ENCODE data around the gene SPOCK1. TPM values are rescaled to one million over a fixed set of nuclear protein-coding genes. Genes with fewer than 3 reads are reported as not detected.

SPOCK1 gene
- total RNA-seq, 1 donor from 2014 or later, result 8.4 TPM

- Histone ChIP-seq H3K27ac (no peak overlapping the region), H3K4me3 (no peak overlapping the region), H3K27me3 (ENCODE audit: low read depth) (peaks cover 3% of the 10 kb centered on the region), H3K36me3 (no peaks in the 10 kb centered on the region), H3K9me3 (no peaks in the 10 kb centered on the region), H3K4me1 (no peaks in the 10 kb centered on the region)
- DNase-seq (no peak), ATAC-seq (no peak)
- TF ChIP-seq, protein P1, sequence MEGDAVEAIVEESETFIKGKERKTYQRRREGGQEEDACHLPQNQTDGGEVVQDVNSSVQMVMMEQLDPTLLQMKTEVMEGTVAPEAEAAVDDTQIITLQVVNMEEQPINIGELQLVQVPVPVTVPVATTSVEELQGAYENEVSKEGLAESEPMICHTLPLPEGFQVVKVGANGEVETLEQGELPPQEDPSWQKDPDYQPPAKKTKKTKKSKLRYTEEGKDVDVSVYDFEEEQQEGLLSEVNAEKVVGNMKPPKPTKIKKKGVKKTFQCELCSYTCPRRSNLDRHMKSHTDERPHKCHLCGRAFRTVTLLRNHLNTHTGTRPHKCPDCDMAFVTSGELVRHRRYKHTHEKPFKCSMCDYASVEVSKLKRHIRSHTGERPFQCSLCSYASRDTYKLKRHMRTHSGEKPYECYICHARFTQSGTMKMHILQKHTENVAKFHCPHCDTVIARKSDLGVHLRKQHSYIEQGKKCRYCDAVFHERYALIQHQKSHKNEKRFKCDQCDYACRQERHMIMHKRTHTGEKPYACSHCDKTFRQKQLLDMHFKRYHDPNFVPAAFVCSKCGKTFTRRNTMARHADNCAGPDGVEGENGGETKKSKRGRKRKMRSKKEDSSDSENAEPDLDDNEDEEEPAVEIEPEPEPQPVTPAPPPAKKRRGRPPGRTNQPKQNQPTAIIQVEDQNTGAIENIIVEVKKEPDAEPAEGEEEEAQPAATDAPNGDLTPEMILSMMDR (IDR thresholded peaks at IDR 0.05), result no peak
- intact Hi-C loops (cut with DNase I), result no loop called here
Observed at GRCh38 chr5:137186759-137187461, 312.2 kb downstream of the SPOCK1 start.

DNA sequence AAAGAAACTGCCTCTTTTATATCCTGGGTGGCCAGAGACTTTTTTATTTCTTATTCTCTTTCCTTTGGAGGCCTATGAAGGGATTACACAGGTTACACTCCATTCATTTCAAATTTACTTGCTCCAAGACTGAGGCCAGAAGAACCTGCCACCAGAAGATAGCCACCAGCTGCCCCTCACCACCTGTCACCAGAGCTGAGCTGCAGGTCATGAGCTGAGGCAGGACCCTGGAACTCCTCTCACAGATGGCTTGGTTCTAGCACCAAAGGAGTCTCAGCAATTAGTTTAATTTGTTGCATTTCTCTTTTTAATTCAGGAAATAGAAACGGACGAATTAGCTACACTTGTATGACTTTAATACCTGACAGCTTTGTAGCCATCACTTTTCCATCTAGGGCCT is 313.9 kb downstream of the SPOCK1 start:
- H3K27me3 ChIP-seq (ENCODE audit: low read depth), result peaks cover 11% of the 10 kb centered on the region
- intact Hi-C loops (cut with DNase I), result no loop called here
- DNase-seq (no peak), ATAC-seq (no peak)
- no peaks in the 10 kb centered on the region for H3K9me3 ChIP-seq
- TF ChIP-seq, protein P1 (IDR thresholded peaks at IDR 0.05), result no peak
- H3K27ac ChIP-seq, result no peak overlapping the region
- no peak overlapping the region for H3K4me3 ChIP-seq
- no peaks in the 10 kb centered on the region for H3K4me1 ChIP-seq
- H3K36me3 ChIP-seq, result no peaks in the 10 kb centered on the region

DNA sequence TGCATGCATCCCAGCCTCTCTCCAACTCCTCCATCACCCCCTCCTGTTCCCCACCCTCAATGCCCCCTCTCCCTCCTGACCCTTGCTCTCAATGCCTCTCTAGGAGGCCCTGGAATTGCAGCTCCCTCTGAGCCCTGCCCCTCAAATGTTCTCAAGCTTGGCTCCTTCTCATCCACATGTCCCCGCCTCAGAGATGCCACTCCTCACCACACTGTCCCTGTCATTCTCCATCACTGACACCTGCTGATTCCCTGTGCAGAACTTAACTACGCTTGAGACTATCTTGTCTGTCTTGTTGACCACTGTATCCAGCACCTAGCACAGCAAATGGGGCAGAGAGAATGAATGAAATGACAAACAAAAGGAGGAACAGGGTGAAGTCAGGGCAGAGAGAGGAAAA is 314.4 kb downstream of the SPOCK1 start:
- Histone ChIP-seq H3K9me3 (no peaks in the 10 kb centered on the region), H3K4me3 (no peak overlapping the region), H3K4me1 (no peaks in the 10 kb centered on the region), H3K27ac (no peak overlapping the region), H3K36me3 (no peaks in the 10 kb centered on the region), H3K27me3 (ENCODE audit: low read depth) (peaks cover 14% of the 10 kb centered on the region)
- intact Hi-C loops (cut with DNase I), result no loop called here
- DNase-seq (no peak), ATAC-seq (no peak)
- TF ChIP-seq, protein P1 (IDR thresholded peaks at IDR 0.05), result no peak

DNA sequence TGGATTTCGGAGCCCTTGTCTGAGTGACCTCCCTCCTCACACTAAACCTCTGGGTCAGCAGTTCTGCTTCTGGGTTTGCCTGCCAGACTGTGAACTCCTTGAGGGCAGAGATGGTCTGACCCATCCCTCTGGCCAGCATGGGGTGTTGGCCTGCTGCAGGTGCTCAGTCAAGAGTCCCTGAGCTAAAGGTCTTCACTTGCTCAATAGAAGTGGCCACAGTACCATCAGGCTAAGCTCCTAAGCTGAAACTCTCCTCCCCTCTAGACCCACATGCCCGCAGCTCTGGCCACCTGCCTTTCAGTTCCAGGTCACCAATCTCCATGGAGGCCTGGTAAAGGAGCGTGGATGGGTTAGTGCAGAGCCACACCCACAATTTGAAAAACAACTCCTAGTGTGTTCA is 316.6 kb downstream of the SPOCK1 start:
- Histone ChIP-seq H3K4me3 (no peak overlapping the region), H3K27ac (no peak overlapping the region), H3K27me3 (ENCODE audit: low read depth) (peaks cover 19% of the 10 kb centered on the region), H3K4me1 (no peaks in the 10 kb centered on the region), H3K36me3 (no peaks in the 10 kb centered on the region), H3K9me3 (no peaks in the 10 kb centered on the region)
- DNase-seq, result no peak
- no peak for ATAC-seq
- intact Hi-C loops (cut with DNase I), result no loop called here
- TF ChIP-seq, protein P1 (IDR thresholded peaks at IDR 0.05), result no peak

- no peaks in the 10 kb centered on the region for H3K9me3 ChIP-seq
- H3K36me3 ChIP-seq, result no peaks in the 10 kb centered on the region
- peaks cover 19% of the 10 kb centered on the region for H3K27me3 ChIP-seq (ENCODE audit: low read depth)
- ATAC-seq (no peak), DNase-seq (no peak)
- TF ChIP-seq, protein P1 (IDR thresholded peaks at IDR 0.05), result no peak
- H3K4me3 ChIP-seq, result no peak overlapping the region
- intact Hi-C loops (cut with DNase I), result no loop called here
- H3K27ac ChIP-seq, result no peak overlapping the region
- no peaks in the 10 kb centered on the region for H3K4me1 ChIP-seq
Observed at GRCh38 chr5:137181667-137182066, 317.5 kb downstream of the SPOCK1 start.

All from lower lobe of right lung (tissue), 2 donors.